ENCODE data around the gene ALG1. TPM values are rescaled to one million over a fixed set of nuclear protein-coding genes. Genes with fewer than 3 reads are reported as not detected.

The ALG1 gene
- total and polyA plus RNA-seq, 2 experiments from 2014 or later: 20.2 to 36.4 TPM

- no peaks in the 10 kb centered on the region for H3K9me2 ChIP-seq (ENCODE audit: insufficient read depth)
- H3K4me1 Mint-ChIP-seq: peaks cover 8% of the 10 kb centered on the region; the same call in 1 of the 3 replicates
- TF ChIP-seq JUNB (IDR thresholded peaks at IDR 0.05; ENCODE audit: unreplicated experiment) (no peak), NANOG (IDR thresholded peaks at IDR 0.05; ENCODE audit: borderline replicate concordance) (no peak), CTCF (conservative IDR thresholded peaks at IDR 0.05; ENCODE audit: low read depth in 2 of 2) (peak; percentile 61 to 80)
- ATAC-seq (peak; percentile 96), DNase-seq (ENCODE audit: low spot score) (peak; percentile 92)
- H3K4me1 ChIP-seq (ENCODE audit: insufficient read depth): no peaks in the 10 kb centered on the region
- H3K36me3 ChIP-seq (ENCODE audit: insufficient read depth): no peaks in the 10 kb centered on the region
- H3K27ac Mint-ChIP-seq: no peak overlapping the region
- no peaks in the 10 kb centered on the region for H3K9me3 Mint-ChIP-seq
- no peaks in the 10 kb centered on the region for H3K79me2 ChIP-seq (replicated peaks; ENCODE audit: insufficient read depth)
- no peak overlapping the region for H3K4me3 ChIP-seq
- H2AFZ ChIP-seq: no peak overlapping the region
- 0 out of 2 replicates have a peak overlapping the region, but pooled peaks have one; percentile 26 for H3K4me2 ChIP-seq
- H3K36me3 Mint-ChIP-seq (ENCODE audit: low read depth): no peaks in the 10 kb centered on the region
- H3K4me3 Mint-ChIP-seq: no peak overlapping the region
- no peak overlapping the region for H3K27ac ChIP-seq (ENCODE audit: low read depth)
- no peaks in the 10 kb centered on the region for H4K20me1 ChIP-seq (replicated peaks; ENCODE audit: insufficient read depth)
- no peaks in the 10 kb centered on the region for H3K27me3 ChIP-seq (ENCODE audit: insufficient read depth)
- H3F3A ChIP-seq (replicated peaks; ENCODE audit: low read depth): no peaks in the 10 kb centered on the region
- H3K27me3 Mint-ChIP-seq (ENCODE audit: insufficient read depth, low read depth, poor library complexity): no peaks in the 10 kb centered on the region
These were observed 46.4 kb upstream of the ALG1 start for GRCh38 chr16:5025171-5025632.

GRCh38 chr16:5026664-5027063 is 45.0 kb upstream of the ALG1 start:
- Mint-ChIP-seq H3K27ac (no peak overlapping the region), H3K4me3 (no peak overlapping the region), H3K27me3 (ENCODE audit: insufficient read depth, low read depth, poor library complexity) (peaks cover 6% of the 10 kb centered on the region), H3K36me3 (ENCODE audit: low read depth) (no peaks in the 10 kb centered on the region), H3K9me3 (no peaks in the 10 kb centered on the region), H3K4me1 (peaks cover 8% of the 10 kb centered on the region; the same call in 1 of the 3 replicates)
- H3K9me2 ChIP-seq (ENCODE audit: insufficient read depth): no peaks in the 10 kb centered on the region
- H3K36me3 ChIP-seq (ENCODE audit: insufficient read depth): no peaks in the 10 kb centered on the region
- H3K4me2 ChIP-seq: no peak overlapping the region
- TF ChIP-seq ETS1 (IDR thresholded peaks at IDR 0.05) (no peak), ZNF114 (CRISPR knock-in tag; IDR thresholded peaks at IDR 0.05) (no peak), CTCF (conservative IDR thresholded peaks at IDR 0.05; ENCODE audit: low read depth in 2 of 2) (no peak), NANOG (IDR thresholded peaks at IDR 0.05; ENCODE audit: borderline replicate concordance) (no peak), STAT1 (IDR thresholded peaks at IDR 0.05; ENCODE audit: unreplicated experiment) (no peak), REST (IDR thresholded peaks at IDR 0.05; ENCODE audit: unreplicated experiment) (no peak), ZNF331 (CRISPR knock-in tag; IDR thresholded peaks at IDR 0.05; ENCODE audit: low read depth) (no peak), CREB1 (CRISPR knock-in tag; IDR thresholded peaks at IDR 0.05; ENCODE audit: low read depth) (no peak), JUNB (IDR thresholded peaks at IDR 0.05; ENCODE audit: unreplicated experiment) (no peak), POLR2AphosphoS5 (IDR thresholded peaks at IDR 0.05; ENCODE audit: low read depth) (no peak)
- H2AFZ ChIP-seq: no peak overlapping the region
- no peaks in the 10 kb centered on the region for H4K20me1 ChIP-seq (replicated peaks; ENCODE audit: insufficient read depth)
- ATAC-seq (no peak), DNase-seq (ENCODE audit: low spot score) (no peak)
- no peak overlapping the region for H3K4me3 ChIP-seq
- H3F3A ChIP-seq (replicated peaks; ENCODE audit: low read depth): no peaks in the 10 kb centered on the region
- H3K4me1 ChIP-seq (ENCODE audit: insufficient read depth): no peaks in the 10 kb centered on the region
- H3K27me3 ChIP-seq (ENCODE audit: insufficient read depth): no peaks in the 10 kb centered on the region
- H3K79me2 ChIP-seq (replicated peaks; ENCODE audit: insufficient read depth): no peaks in the 10 kb centered on the region
- no peak overlapping the region for H3K27ac ChIP-seq (ENCODE audit: low read depth)

All from GM23338 (cell line).